Astrocyte (in vitro differentiated cells and primary cell): Measurements from ENCODE around the gene CDH5. TPM values are rescaled to one million over a fixed set of nuclear protein-coding genes. Genes with fewer than 3 reads are reported as not detected.

Experiments
- DNase-seq: peaks from one replicate; pipeline ENCODE4 v3.0.0-alpha.2; 2010; ENCODE audit warnings: low read depth
- FAIRE-seq: peaks from 2 replicates; lab custom pipeline; 2011; peaks lifted over from hg19 to GRCh38; lab: Jason Lieb, UNC
- H2AFZ ChIP-seq: 2 replicates; pipeline ENCODE4 v1.6.0; 2012; ENCODE audit warnings: low read depth, low read length, inconsistent platforms
- H3K27ac ChIP-seq: 2 replicates; pipeline ENCODE4 v1.5.1; 2011; ENCODE audit warnings: low read depth, low read length, inconsistent platforms
- H3K27me3 ChIP-seq: 2 replicates; pipeline ENCODE4 v1.6.0; 2011; ENCODE audit warnings: low read length, inconsistent platforms; ENCODE audit not compliant: insufficient read depth
- H3K36me3 ChIP-seq: 2 replicates; pipeline ENCODE4 v1.5.1; 2011; ENCODE audit warnings: low read length, inconsistent platforms; ENCODE audit not compliant: insufficient read depth
- H3K4me1 ChIP-seq: 2 replicates; pipeline ENCODE4 v1.5.1; 2011; ENCODE audit warnings: low read length, inconsistent platforms; ENCODE audit not compliant: insufficient read depth
- H3K4me2 ChIP-seq: 2 replicates; pipeline ENCODE4 v1.6.0; 2012; ENCODE audit warnings: low read length, inconsistent platforms
- H3K4me3 ChIP-seq: 2 replicates; pipeline ENCODE4 v1.5.1; 2011; ENCODE audit warnings: low read depth, mild to moderate bottlenecking, low read length, inconsistent platforms; ENCODE audit not compliant: insufficient read depth
- H3K79me2 ChIP-seq: 2 replicates; pipeline ENCODE4 v1.6.0; 2012; ENCODE audit warnings: mild to moderate bottlenecking, low read length, inconsistent platforms; ENCODE audit not compliant: insufficient read depth
- H3K9ac ChIP-seq: 2 replicates; pipeline ENCODE4 v1.6.0; 2012; ENCODE audit warnings: mild to moderate bottlenecking, low read length, inconsistent platforms
- H3K9me3 ChIP-seq: 2 replicates; pipeline ENCODE4 v1.5.1; 2012; ENCODE audit warnings: low read depth, mild to moderate bottlenecking, low read length, inconsistent platforms; ENCODE audit not compliant: insufficient read depth
- H4K20me1 ChIP-seq: 2 replicates; pipeline ENCODE4 v1.6.0; 2012; ENCODE audit warnings: low read length, inconsistent platforms; ENCODE audit not compliant: insufficient read depth
- H3K27ac Mint-ChIP-seq: one replicate; pipeline ENCODE4 v1.8.0; 2021; ENCODE audit warnings: mild to moderate bottlenecking, mixed read lengths; ENCODE audit not compliant: unreplicated experiment
- H3K27me3 Mint-ChIP-seq: one replicate; pipeline ENCODE4 v1.8.0; 2021; ENCODE audit warnings: low read depth, mixed read lengths; ENCODE audit not compliant: unreplicated experiment
- H3K36me3 Mint-ChIP-seq: one replicate; pipeline ENCODE4 v1.8.0; 2021; ENCODE audit warnings: low read depth, mixed read lengths; ENCODE audit not compliant: unreplicated experiment
- H3K4me1 Mint-ChIP-seq: one replicate; pipeline ENCODE4 v1.8.0; 2021; ENCODE audit warnings: low read depth, mixed read lengths; ENCODE audit not compliant: unreplicated experiment
- H3K4me3 Mint-ChIP-seq: one replicate; pipeline ENCODE4 v1.8.0; 2021; ENCODE audit warnings: mild to moderate bottlenecking, moderate library complexity, mixed read lengths; ENCODE audit not compliant: unreplicated experiment
- H3K9me3 Mint-ChIP-seq: one replicate; pipeline ENCODE4 v1.8.0; 2021; ENCODE audit warnings: mild to moderate bottlenecking, mixed read lengths; ENCODE audit not compliant: unreplicated experiment
- CTCF ChIP-seq: IDR thresholded peaks from 2 replicates; pipeline ENCODE4 v1.5.1; 2011; ENCODE audit warnings: low read depth, mild to moderate bottlenecking, inconsistent platforms, low read length, moderate library complexity; ENCODE audit not compliant: insufficient read depth
- EZH2 ChIP-seq: IDR thresholded peaks from 2 replicates; pipeline ENCODE4 v1.6.1; 2012; ENCODE audit warnings: mild to moderate bottlenecking, low read length, inconsistent platforms; ENCODE audit not compliant: insufficient read depth
- total RNA-seq: library from RNA; stranded (reverse); gene quantifications from 2 replicates; pipeline ENCODE4 v1.2.1, GENCODE V29; 2021

The CDH5 gene
- total RNA-seq, 1 donor from 2014 or later = 0.30 TPM

- H3K4me1 Mint-ChIP-seq = no peaks in the 10 kb centered on the region
- TF ChIP-seq CTCF (no peak), EZH2 (no peak)
Observed at GRCh38 chr16:66320774-66321173, 45.7 kb upstream of the CDH5 start.

GRCh38 chr16:66322174-66322573, 44.3 kb upstream of the CDH5 start:
- DNase-seq (no peak), FAIRE-seq (no peak)
- no peaks in the 10 kb centered on the region for H3K9me3 Mint-ChIP-seq
- H3K27ac ChIP-seq = no peak overlapping the region
- H3K4me1 Mint-ChIP-seq = no peaks in the 10 kb centered on the region
- H3K9ac ChIP-seq = no peak overlapping the region
- H3K36me3 Mint-ChIP-seq = no peaks in the 10 kb centered on the region
- no peak overlapping the region for H3K4me2 ChIP-seq
- peaks cover 14% of the 10 kb centered on the region for H3K27me3 ChIP-seq
- no peak overlapping the region for H3K4me3 ChIP-seq
- no peak overlapping the region for H3K4me3 Mint-ChIP-seq
- no peaks in the 10 kb centered on the region for H3K36me3 ChIP-seq
- H3K4me1 ChIP-seq = no peaks in the 10 kb centered on the region
- TF ChIP-seq EZH2 = no peak
- no peak for TF ChIP-seq CTCF
- H4K20me1 ChIP-seq = no peaks in the 10 kb centered on the region
- H3K27me3 Mint-ChIP-seq = peaks cover 45% of the 10 kb centered on the region
- H3K79me2 ChIP-seq = no peaks in the 10 kb centered on the region
- H3K9me3 ChIP-seq = no peaks in the 10 kb centered on the region
- H2AFZ ChIP-seq = no peak overlapping the region
- H3K27ac Mint-ChIP-seq = no peak overlapping the region

More at GRCh38 chr16:66320774-66321173, 45.7 kb upstream of the CDH5 start:
- no peak overlapping the region for H3K4me3 ChIP-seq
- no peaks in the 10 kb centered on the region for H3K79me2 ChIP-seq
- FAIRE-seq (no peak), DNase-seq (no peak)
- no peak overlapping the region for H3K4me2 ChIP-seq
- no peaks in the 10 kb centered on the region for H3K9me3 ChIP-seq
- H3K9ac ChIP-seq = no peak overlapping the region
- H3K36me3 Mint-ChIP-seq = no peaks in the 10 kb centered on the region
- H3K27me3 ChIP-seq = peaks cover 14% of the 10 kb centered on the region
- H3K36me3 ChIP-seq = no peaks in the 10 kb centered on the region
- H3K27ac Mint-ChIP-seq = no peak overlapping the region
- H3K9me3 Mint-ChIP-seq = no peaks in the 10 kb centered on the region
- no peak overlapping the region for H3K4me3 Mint-ChIP-seq
- no peak overlapping the region for H3K27ac ChIP-seq
- H4K20me1 ChIP-seq = no peaks in the 10 kb centered on the region
- no peaks in the 10 kb centered on the region for H3K4me1 ChIP-seq
- H2AFZ ChIP-seq = no peak overlapping the region
- H3K27me3 Mint-ChIP-seq = peaks cover 43% of the 10 kb centered on the region

- DNase-seq (peak; percentile 3), FAIRE-seq (no peak)
- no peak for TF ChIP-seq EZH2
- no peak for TF ChIP-seq CTCF
- Histone ChIP-seq H3K4me3 (no peak overlapping the region), H3K27ac (no peak overlapping the region), H3K4me2 (no peak overlapping the region), H2AFZ (no peak overlapping the region), H3K79me2 (no peaks in the 10 kb centered on the region), H3K27me3 (peaks cover 14% of the 10 kb centered on the region), H3K9ac (no peak overlapping the region), H4K20me1 (no peaks in the 10 kb centered on the region), H3K9me3 (no peaks in the 10 kb centered on the region), H3K4me1 (no peaks in the 10 kb centered on the region), H3K36me3 (no peaks in the 10 kb centered on the region)
- H3K27ac Mint-ChIP-seq = no peak overlapping the region
- H3K9me3 Mint-ChIP-seq = no peaks in the 10 kb centered on the region
- peaks cover 2% of the 10 kb centered on the region for H3K36me3 Mint-ChIP-seq
- no peaks in the 10 kb centered on the region for H3K4me1 Mint-ChIP-seq
- no peak overlapping the region for H3K4me3 Mint-ChIP-seq
- peaks cover 48% of the 10 kb centered on the region for H3K27me3 Mint-ChIP-seq
Observed at GRCh38 chr16:66324815-66325515, 41.5 kb upstream of the CDH5 start.
